ENCODE measurements around the gene USP22.

The USP22 gene

DNA sequence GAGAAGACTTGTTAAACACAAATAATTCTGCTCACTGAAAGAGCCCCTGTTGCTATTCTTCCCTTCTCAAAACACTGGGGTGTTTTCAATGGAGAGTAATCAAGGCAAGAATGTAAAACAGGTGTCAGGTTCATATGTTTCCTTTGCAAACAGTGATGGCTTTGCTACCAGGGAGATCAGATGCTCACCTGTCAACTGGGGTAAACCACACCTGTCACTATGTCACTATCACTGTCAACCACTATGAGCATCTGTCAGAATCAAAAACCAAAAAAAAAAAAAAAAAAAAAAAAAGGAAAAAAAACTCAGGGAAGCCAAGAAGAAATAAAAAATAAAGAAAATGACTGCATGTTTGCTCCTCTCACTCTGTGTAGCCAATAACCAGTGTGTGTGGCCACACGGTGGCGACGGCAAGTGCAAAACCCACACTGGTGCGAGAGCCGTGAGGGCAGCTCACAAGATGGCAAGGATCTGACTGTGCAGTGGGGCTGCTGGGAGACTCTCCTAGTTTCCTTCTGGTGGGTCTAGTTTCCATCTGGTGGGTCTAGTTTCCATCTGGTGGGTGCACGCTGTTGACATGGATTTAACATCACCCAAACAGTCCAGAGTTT is 22.7 kb downstream of the USP22 start:
- peak; percentile 79 for DNase-seq (ENCODE audit: low spot score)

DNA sequence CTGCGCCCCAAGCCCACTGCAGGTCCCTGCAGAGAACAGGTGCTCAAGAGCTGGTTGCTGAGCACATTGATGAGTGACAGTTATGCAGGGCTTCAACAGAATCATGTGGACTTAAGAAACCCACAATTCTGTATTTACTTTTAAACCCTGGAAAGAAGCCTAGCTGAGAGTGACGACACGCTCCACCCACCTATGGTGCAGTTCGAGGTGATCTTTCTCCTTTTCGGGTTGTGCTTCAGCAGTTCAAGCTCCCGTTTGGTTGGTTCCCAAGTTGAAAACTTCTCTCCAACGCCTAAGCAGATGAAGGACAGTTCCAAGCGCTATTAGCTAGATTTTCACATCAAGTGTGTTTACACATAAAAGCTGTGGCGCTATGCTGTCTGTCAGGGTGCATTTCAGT is 23.9 kb downstream of the USP22 start:
- DNase-seq (ENCODE audit: low spot score) = no peak

DNA sequence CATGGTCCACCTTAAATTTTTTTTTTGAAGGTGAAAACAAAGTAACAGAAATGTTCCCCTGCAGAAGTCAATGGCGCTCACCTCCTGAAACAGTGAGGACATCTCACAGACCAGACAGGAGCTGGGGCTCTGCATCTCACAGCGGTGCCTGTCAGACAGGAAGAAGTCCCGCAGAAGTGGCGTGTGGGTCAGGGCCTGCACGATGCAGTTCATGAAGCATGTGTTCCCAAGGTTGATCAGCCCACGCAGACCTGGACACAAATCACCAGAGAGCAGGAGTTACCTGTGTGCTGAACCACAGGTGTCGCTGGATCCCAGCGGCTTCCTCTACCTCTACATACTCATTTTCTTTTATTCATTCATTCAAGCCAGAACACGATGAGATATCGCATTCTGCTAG is 24.9 kb downstream of the USP22 start:
- DNase-seq (ENCODE audit: low spot score) = no peak

DNA sequence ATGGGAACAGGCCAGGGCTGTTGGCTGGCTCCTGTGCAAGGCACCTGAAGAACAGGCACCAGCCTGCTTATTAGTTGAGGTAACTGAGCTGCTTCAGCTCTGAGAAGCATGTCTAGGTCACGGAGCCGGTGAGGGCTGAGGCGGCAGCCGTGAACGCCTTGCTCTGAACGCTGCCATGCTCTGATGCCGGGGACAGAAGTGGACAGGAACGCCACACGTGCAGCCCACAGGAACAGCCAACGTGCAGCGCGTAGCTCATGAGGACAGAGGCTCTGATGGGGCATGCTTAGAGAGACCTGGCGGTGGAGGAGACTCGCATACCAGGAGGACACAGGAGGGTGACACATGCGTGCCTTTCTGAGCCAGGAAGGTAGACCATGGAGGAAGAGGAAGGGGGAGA is 25.6 kb downstream of the USP22 start:
- DNase-seq (ENCODE audit: low spot score) = no peak

DNA sequence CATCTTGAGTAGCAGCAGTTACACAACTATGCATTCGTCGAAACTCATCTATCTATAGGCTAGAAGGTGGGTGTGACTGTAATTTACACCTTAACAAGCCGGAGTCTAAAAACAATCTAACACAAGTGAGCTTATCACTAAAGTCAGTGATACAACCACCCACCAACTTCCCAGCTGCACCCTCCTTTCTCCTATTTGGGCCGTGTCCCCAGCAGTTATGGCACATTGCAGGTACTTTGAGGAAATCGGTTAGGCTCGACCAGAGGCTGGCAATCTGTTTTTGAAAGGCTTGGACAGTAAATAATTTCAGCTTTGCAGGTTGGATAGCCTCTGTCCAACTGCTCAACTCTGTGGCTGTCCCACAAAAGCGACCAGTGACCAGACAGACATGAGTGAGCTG is 26.0 kb downstream of the USP22 start:
- no peak for DNase-seq (ENCODE audit: low spot score)

DNA sequence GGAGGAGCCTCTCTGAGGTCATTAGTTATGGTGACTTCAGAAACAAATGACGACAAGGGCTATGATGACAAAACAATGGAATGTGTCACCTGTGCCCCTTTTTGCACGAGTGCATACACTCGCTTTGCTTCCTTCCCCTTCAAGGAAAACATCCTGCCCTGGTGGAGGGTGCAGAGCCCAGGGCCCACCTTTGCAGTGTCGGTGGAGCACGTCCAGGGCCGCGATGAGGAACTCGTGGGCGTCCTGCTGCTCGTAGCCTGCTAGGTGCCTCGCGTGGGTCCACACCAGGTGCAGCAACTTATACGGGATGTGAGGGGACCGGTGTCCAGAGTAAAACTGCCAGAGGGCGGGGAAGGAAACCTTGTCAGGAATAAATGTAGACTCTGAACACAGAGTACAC is 27.2 kb downstream of the USP22 start:
- DNase-seq (ENCODE audit: low spot score) = no peak

DNA sequence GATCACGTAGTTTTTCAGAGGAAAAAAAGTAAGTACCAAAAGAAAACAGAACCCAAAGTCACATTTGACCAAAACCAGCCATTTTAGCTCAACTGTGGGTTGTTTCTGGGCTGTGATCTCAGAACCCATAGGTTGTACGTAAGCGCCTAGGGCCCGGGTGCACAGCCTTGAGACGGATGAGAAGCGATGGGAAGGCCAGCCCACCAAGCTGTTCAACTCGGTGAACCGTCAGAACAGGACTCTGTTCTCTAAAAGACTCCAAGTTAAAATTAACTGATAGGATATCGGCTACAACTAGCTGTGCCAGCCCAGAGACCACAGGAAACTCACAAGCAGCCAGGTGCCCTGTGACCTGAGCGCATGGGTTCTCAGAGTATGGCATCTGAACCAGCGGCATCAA is 28.3 kb downstream of the USP22 start:
- DNase-seq (ENCODE audit: low spot score) = no peak

GRCh38 chr17:21013983-21014382 is 28.8 kb downstream of the USP22 start:
- DNase-seq (ENCODE audit: low spot score) = no peak

DNA sequence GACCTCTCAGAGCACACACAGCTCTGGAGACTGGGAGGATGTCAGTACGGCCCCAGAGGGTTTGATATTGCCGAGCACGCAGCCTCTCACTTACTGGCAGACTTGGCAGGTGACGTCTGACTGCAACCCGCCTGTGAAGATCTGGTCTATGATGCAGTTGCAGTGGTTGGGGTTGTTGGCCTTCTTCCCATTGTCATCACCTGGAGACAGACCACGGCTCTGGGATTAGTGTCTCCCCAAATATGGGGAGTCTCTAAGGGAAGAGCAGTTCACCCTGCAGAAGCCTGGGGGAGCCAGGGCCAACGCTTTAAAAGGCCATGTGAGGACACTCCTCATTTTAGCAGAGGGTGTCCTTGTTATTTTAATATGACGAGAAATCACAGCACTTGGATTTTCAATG is 30.1 kb downstream of the USP22 start:
- no peak for DNase-seq (ENCODE audit: low spot score)

DNA sequence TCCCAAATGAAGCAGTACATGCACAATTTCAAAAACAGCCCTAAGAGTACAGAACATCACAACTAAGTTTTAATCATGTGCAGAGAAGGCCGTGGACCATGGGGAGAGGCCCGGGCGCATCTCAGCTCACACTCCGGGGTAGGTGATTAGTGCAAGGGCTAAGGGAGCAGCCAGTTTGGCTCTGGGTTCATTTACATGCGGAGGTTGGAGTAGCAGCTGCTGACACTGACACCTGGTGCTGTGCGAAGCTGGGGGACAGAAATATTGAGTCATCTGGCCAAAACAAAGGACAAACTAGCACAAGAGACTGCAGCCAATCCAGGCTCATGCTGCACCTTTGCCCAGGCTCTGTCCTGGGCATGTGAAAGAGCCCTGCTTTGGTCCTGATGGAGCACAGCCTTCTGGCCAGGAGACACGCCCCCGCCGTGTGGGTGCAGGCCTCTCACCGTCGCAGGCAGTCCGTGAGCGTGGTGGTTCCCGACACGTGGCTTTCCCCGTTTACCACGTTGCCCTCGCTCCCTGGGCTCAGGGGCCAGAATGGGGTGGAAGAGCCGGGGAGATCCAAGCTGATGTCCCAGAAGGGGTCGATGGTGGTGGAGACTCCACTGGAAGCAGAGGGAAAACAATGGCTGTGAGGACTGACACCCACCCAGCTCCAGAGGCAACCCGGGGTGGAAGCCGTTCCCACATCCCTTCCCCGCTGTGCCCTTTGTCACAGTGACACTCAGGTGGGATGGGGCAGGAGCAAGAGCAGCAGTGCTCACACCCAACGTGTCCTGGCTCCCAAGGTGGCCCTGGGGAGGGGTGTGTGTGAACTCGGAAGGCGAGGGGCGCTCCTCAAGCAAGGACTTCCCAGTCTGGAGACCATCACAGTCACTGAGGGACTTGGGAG is 31.9 kb downstream of the USP22 start:
- no peak for DNase-seq (ENCODE audit: low spot score)

- DNase-seq (ENCODE audit: low spot score) = no peak
These were observed 33.7 kb downstream of the USP22 start for GRCh38 chr17:21008992-21009671.

DNA sequence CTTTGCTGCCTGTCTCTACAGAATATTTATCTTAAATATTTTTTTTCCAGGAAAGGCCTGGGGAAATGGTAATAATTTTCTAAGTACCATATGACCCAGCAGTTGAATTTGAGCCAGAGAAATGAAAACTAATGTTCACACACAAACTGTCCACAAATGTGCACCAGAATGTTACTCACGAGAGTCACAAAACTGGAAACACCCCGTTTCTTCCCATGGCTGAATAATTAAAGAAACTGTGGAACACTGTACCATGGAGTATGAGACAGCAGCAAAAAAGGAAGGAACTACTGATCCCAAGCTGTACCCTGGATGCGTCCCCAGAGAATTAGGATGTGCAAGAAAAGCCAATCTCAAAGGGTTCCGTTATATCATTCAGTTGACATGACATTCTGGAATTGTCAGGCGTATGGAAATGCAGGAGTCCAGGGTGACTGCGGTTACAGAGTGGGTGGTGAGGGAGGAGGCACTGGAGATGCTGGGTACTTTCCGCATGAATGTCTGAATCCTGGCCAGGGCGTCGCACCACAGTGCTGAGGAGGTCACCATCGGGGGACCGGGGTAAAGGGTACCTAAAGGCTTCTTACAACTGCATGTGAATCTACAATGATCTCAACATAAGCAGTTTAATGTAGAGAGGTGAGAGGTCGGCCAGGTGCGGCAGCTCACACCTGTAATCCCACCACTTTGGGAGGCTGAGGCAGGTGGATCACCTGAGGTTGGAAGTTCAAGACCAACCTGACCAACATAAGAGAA is 34.5 kb downstream of the USP22 start:
- no peak for DNase-seq (ENCODE audit: low spot score)

DNA sequence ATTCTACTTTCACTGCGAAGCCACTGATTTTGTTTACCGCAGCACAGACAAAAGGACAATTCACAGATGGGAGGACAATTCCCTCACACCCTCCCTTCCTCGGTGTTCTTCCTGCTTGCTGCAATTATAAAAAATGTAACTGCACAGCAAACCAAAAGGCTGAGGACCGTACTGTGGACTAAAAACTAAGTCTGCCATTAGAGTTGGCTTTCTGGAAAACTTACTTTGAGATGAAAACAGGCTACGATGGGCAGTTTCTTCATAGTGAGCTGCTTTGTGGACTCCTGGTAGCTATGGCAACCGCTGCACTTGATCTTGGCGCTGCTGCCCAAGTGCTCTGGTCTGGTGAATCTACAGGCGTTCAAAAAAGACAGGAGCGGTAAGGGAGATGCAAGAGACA is 35.2 kb downstream of the USP22 start:
- DNase-seq (ENCODE audit: low spot score) = peak; percentile 83

DNA sequence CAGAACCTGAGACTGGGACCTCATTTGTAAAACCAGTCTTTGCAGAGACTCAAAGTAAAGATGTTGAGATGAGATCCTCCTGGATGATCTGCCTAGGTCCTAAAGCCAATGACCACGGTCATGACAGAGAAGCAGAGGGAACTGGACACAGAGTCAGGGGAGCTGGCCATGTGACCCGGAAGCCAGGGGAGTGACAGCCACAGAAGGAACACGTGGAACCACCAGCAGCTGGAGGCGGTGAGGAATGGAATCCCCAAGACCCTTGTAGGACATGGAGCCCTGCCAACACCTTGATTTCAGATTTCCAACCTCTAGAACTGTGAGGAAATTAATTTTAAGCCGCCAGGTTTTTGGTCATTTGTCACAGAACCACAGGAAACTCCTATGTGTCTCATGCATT is 37.0 kb downstream of the USP22 start:
- DNase-seq (ENCODE audit: low spot score) = no peak

GRCh38 chr17:21005367-21005766 is 37.4 kb downstream of the USP22 start:
- no peak for DNase-seq (ENCODE audit: low spot score)

- DNase-seq (ENCODE audit: low spot score) = no peak
These were observed 38.5 kb downstream of the USP22 start for GRCh38 chr17:21004016-21004930.

DNA sequence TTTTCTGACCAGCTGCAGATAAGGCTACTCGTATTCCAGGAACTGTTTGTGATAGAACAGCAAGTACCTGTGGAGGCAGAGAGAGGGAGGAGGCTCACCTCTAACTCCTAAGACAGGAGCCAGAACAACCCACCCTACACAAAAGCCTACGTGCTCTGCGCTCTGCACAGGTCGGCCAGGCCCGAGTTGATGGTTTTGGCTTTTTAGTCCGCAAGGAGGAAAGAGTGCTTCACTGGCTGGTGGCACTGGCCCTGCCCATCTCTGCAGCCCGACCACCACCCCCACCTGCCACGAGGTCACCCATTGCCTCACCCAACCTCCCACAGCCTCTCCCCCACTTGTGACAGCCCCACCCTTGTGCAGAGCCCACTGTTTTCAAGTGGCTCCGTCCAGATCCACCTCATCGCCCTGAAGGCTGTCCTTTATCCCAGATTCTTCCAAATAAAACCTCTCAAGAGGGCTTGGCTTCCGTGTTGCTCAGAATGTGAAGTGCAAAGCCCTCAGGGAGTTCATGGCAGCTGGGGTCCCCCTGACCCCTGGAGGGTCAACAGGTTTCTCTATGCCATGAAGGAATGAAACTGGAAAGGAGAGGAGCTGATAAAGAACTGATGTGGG is 39.7 kb downstream of the USP22 start:
- no peak for DNase-seq (ENCODE audit: low spot score)

- no peak for DNase-seq (ENCODE audit: low spot score)
These were observed 40.4 kb downstream of the USP22 start for GRCh38 chr17:21002309-21003006.

DNA sequence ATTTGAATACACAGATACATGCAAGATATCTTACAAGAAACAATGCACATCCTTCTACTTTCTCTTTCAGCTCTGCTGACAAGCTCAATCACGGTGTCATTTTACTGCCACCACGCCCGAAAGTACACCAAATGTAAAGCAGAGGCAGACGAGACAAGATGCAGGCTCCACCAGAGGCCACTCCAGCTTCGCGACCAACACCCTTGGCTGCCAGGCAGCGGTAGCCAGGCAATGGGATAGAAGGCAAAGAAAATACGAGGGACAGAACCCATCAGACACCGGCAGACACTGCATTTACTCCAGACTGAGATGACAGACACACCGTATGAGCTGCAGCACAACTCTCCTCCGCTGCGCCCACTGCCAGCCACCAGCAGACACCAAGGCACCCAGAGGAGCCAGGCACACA is 41.0 kb downstream of the USP22 start:
- DNase-seq (ENCODE audit: low spot score) = peak; percentile 63

- DNase-seq (ENCODE audit: low spot score) = peak; percentile 68
These were observed 41.5 kb downstream of the USP22 start for GRCh38 chr17:21001111-21001812.
